Keratinocyte (primary cell): ENCODE measurements around the gene CAST. TPM values are rescaled to one million over a fixed set of nuclear protein-coding genes. Genes with fewer than 3 reads are reported as not detected.

Experiments used
- DNase-seq: peaks from one replicate; pipeline ENCODE4 v3.0.0-alpha.2; 2011; ENCODE audit warnings: low read depth, missing footprints, low spot score
- FAIRE-seq: peaks from 2 replicates; lab custom pipeline; 2011; peaks lifted over from hg19 to GRCh38; lab: Jason Lieb, UNC
- H2AFZ ChIP-seq: 2 replicates; pipeline ENCODE4 v1.6.0; 2012; ENCODE audit warnings: low read length, control low read depth, inconsistent platforms; ENCODE audit not compliant: control insufficient read depth
- H3K27ac ChIP-seq: 2 replicates; pipeline ENCODE4 v1.5.1; 2011; ENCODE audit warnings: low read length; ENCODE audit not compliant: control insufficient read depth, insufficient read depth
- H3K27me3 ChIP-seq: 3 replicates; pipeline ENCODE4 v1.6.0; 2011; ENCODE audit warnings: low read length; ENCODE audit not compliant: control insufficient read depth, insufficient read depth; ENCODE audit errors: extremely low read depth
- H3K36me3 ChIP-seq, 2 experiments: 2 replicates in 1 of 2; 3 replicates in 1 of 2; pipeline ENCODE4 v1.5.1; 2011; ENCODE audit warnings: low read length in 2 of 2, mild to moderate bottlenecking in 1 of 2; ENCODE audit not compliant: control insufficient read depth in 2 of 2, insufficient read depth in 2 of 2; ENCODE audit errors: extremely low read depth in 1 of 2
- H3K4me1 ChIP-seq: 3 replicates; pipeline ENCODE4 v1.5.1; 2011; ENCODE audit warnings: low read length; ENCODE audit not compliant: control insufficient read depth, insufficient read depth; ENCODE audit errors: extremely low read depth
- H3K4me2 ChIP-seq: 3 replicates; pipeline ENCODE4 v1.6.0; 2011; ENCODE audit warnings: low read depth, low read length; ENCODE audit not compliant: control insufficient read depth, insufficient read depth; ENCODE audit errors: extremely low read depth
- H3K4me3 ChIP-seq, 3 experiments: fragments of 200-600 bp in 1 of 3; sonication (generic) in 1 of 3; 2 replicates in 2 of 3; 3 replicates in 1 of 3; pipeline ENCODE4 v1.5.1; 2011 to 2016; ENCODE audit warnings: low read length in 3 of 3, mild to moderate bottlenecking in 3 of 3, control low read depth in 2 of 3, inconsistent platforms in 1 of 3, low read depth in 1 of 3, mixed read lengths in 1 of 3, mixed run types in 1 of 3, moderate library complexity in 1 of 3; ENCODE audit not compliant: control insufficient read depth in 2 of 3, insufficient read depth in 2 of 3; ENCODE audit errors: extremely low read depth in 1 of 3
- H3K79me2 ChIP-seq: 2 replicates; pipeline ENCODE4 v1.6.0; 2012; ENCODE audit warnings: low read length; ENCODE audit not compliant: control insufficient read depth, insufficient read depth
- H3K9ac ChIP-seq: 3 replicates; pipeline ENCODE4 v1.6.0; 2011; ENCODE audit warnings: low read length; ENCODE audit not compliant: control insufficient read depth, insufficient read depth; ENCODE audit errors: extremely low read depth
- H3K9me1 ChIP-seq: 3 replicates; pipeline ENCODE4 v1.6.0; 2011; ENCODE audit warnings: low read length; ENCODE audit not compliant: control insufficient read depth, insufficient read depth; ENCODE audit errors: extremely low read depth
- H3K9me3 ChIP-seq: 2 replicates; pipeline ENCODE4 v1.5.1; 2012; ENCODE audit warnings: low read depth, low read length; ENCODE audit not compliant: control insufficient read depth
- H4K20me1 ChIP-seq: 3 replicates; pipeline ENCODE4 v1.6.0; 2011; ENCODE audit warnings: low read length; ENCODE audit not compliant: control insufficient read depth, insufficient read depth; ENCODE audit errors: extremely low read depth
- CTCF ChIP-seq, 3 experiments: IDR thresholded peaks in 1 of 3; conservative IDR thresholded peaks in 1 of 3; optimal IDR thresholded peaks in 1 of 3; 2 replicates in 2 of 3; 3 replicates in 1 of 3; pipeline versions ENCODE3 to v1.5.1; 2011; ENCODE audit warnings: low read length in 3 of 3, mild to moderate bottlenecking in 3 of 3, moderate library complexity in 2 of 3, control low read depth in 1 of 3, inconsistent platforms in 1 of 3; ENCODE audit not compliant: insufficient read depth in 2 of 3; ENCODE audit errors: extremely low read depth in 1 of 3
- EZH2 ChIP-seq: IDR thresholded peaks from one replicate; pipeline ENCODE4 v1.6.1; 2012; ENCODE audit warnings: inconsistent platforms, mild to moderate bottlenecking, low read length, moderate library complexity
- dilution Hi-C: fragments of 300-500 bp; cut with MboI; formaldehyde crosslinking; loops from one replicate; pipeline ENCODE4 v1.7.0; 2020; ENCODE audit warnings: low sequenced_read_pairs; ENCODE audit not compliant: extremely low pct_ligation_motif_present
- polyA plus RNA-seq, 5 experiments: library from polyadenylated mRNA; depleted of rRNA in 3 of 5; stranded (reverse) in 3 of 5; stranded (forward) in 1 of 5; unstranded in 1 of 5; fragments of >200 nt; gene quantifications; 1 replicate in 1 of 5; 2 replicates in 3 of 5; 3 replicates in 1 of 5; pipeline versions ENCODE4 v1.2.1 to v1.2.3, GENCODE V29; 2011 to 2012; ENCODE audit warnings: missing spikeins in 2 of 5, low read depth in 1 of 5, low replicate concordance in 1 of 5

The CAST gene
- polyA plus RNA-seq, 1 donor (not counting 4 experiments of a cell fraction or from before 2014, with no cell fraction given): 238 TPM

GRCh38 chr5:96660971-96661854 is 963 bp upstream of the CAST start:
- H2AFZ ChIP-seq: peak overlapping the region; percentile 82
- H3K9me3 ChIP-seq: no peaks in the 10 kb centered on the region
- DNase-seq (no peak), FAIRE-seq (no peak)
- H4K20me1 ChIP-seq: peaks cover 6% of the 10 kb centered on the region
- H3K27ac ChIP-seq: peak overlapping the region; percentile 89
- H3K4me3 ChIP-seq: peak overlapping the region; percentile 77 to 85 (median 78)
- H3K4me1 ChIP-seq: peaks cover 55% of the 10 kb centered on the region
- no peaks in the 10 kb centered on the region for H3K9me1 ChIP-seq
- H3K9ac ChIP-seq: peak overlapping the region; percentile 98
- no peaks in the 10 kb centered on the region for H3K27me3 ChIP-seq
- dilution Hi-C loops: no loop called here
- H3K4me2 ChIP-seq: peak overlapping the region; percentile 96
- TF ChIP-seq CTCF (optimal IDR thresholded peaks at IDR 0.05 in 1 of 3, IDR thresholded peaks at IDR 0.05 in 1 of 3, conservative IDR thresholded peaks at IDR 0.05 in 1 of 3; ENCODE audit: extremely low read depth in 1 of 3, insufficient read depth in 2 of 3, low read length in 3 of 3): no peak
- TF ChIP-seq EZH2: no peak
- peaks cover 33% of the 10 kb centered on the region for H3K79me2 ChIP-seq
- no peaks in the 10 kb centered on the region for H3K36me3 ChIP-seq

- peaks cover 41% of the 10 kb centered on the region for H3K4me1 ChIP-seq
- H3K9me3 ChIP-seq: no peaks in the 10 kb centered on the region
- peak overlapping the region; percentile 95 for H2AFZ ChIP-seq
- DNase-seq (no peak), FAIRE-seq (no peak)
- peak in 2 of 3 experiments; percentile 8 to 12 for TF ChIP-seq CTCF (optimal IDR thresholded peaks at IDR 0.05 in 1 of 3, IDR thresholded peaks at IDR 0.05 in 1 of 3, conservative IDR thresholded peaks at IDR 0.05 in 1 of 3; ENCODE audit: extremely low read depth in 1 of 3, insufficient read depth in 2 of 3, low read length in 3 of 3)
- TF ChIP-seq EZH2: no peak
- H3K79me2 ChIP-seq: peaks cover 47% of the 10 kb centered on the region
- no peaks in the 10 kb centered on the region for H3K27me3 ChIP-seq
- H3K9ac ChIP-seq: peak overlapping the region; percentile 98
- H3K36me3 ChIP-seq: no peaks in the 10 kb centered on the region
- H3K4me3 ChIP-seq: peak overlapping the region; percentile 78 to 96 (median 85)
- peaks cover 9% of the 10 kb centered on the region for H4K20me1 ChIP-seq
- H3K27ac ChIP-seq: peak overlapping the region; percentile 89
- dilution Hi-C loops: no loop called here
- no peaks in the 10 kb centered on the region for H3K9me1 ChIP-seq
- peak overlapping the region; percentile 94 for H3K4me2 ChIP-seq
Measured at GRCh38 chr5:96662725-96663518, 746 bp downstream of the CAST start.
